GM12892 (cell line): ENCODE results near the gene ACTL10.
"Not testable (repeated sequence)": the region's sequence is repeated elsewhere in the genome, so short reads cannot be mapped to it uniquely, and the experiment has no call there.

ENCODE experiments used
- DNase-seq: peaks from one replicate; pipeline ENCODE4 v3.0.0; 2011; ENCODE audit not compliant: insufficient read length
- FAIRE-seq: peaks from 2 replicates; lab custom pipeline; 2011; peaks lifted over from hg19 to GRCh38; lab: Jason Lieb, UNC
- POLR2A ChIP-seq: IDR thresholded peaks from 2 replicates; pipeline ENCODE4 v1.6.1; 2011; ENCODE audit warnings: low read depth, low read length, control low read depth
- POLR2AphosphoS5 ChIP-seq: IDR thresholded peaks from 2 replicates; pipeline ENCODE4 v1.6.1; 2011; ENCODE audit warnings: low read depth, low read length, control low read depth
- TAF1 ChIP-seq: IDR thresholded peaks from 2 replicates; pipeline ENCODE4 v1.6.1; 2011; ENCODE audit warnings: low read depth, mild to moderate bottlenecking, control low read depth, low read length, borderline replicate concordance

Gene ACTL10

DNA sequence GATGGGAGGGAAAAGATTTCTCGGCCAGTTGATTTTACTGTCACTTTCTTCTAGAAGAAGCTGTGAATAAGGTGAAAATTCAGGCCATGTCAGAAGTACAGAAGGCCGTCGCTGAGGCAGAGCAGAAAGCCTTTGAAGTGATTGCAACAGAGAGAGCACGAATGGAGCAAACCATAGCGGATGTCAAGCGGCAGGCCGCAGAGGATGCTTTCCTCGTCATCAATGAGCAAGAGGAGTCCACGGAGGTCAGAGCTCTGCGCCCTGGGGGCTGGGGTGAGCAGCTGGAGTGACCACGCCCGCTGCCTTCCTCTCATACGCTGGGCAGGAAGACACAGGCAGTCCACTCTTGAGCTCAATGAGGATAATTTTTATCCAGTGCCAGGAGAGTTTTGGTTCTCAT is 26.5 kb upstream of the ACTL10 start:
- TF ChIP-seq TAF1 (no peak), POLR2A (no peak), POLR2AphosphoS5 (no peak)
- FAIRE-seq = no peak
- DNase-seq = no peak

DNA sequence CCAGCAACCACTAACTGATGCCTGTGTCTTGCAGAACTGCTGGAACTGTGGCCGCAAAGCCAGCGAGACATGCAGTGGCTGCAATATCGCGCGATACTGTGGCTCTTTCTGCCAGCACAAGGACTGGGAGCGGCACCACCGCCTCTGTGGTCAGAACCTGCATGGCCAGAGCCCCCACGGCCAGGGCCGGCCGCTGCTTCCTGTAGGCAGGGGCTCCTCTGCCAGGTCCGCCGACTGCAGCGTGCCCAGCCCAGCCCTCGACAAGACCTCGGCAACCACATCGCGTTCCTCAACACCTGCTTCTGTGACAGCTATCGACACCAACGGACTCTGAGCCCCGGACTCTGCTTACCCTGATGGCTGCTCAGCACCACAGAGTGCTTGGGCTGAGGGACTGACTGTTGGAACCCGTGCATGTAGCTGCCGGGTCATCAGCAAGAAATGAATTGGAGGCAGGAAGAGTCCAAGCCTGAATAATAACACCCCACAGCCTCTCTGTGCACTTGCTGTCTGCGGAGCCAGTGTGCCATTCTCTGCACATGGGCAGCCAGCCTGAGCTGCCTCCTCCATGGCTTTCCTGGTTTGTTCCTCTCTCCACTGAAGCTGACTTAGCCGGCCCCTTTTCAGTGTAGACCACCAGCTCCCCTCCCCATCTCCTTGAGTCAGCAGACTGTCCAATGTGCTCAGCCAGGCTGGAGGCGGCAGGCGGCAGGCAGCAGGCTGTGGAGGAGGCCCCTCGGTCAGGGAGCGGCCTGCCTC is 22.3 kb upstream of the ACTL10 start:
- TF ChIP-seq POLR2A (no peak), TAF1 (no peak), POLR2AphosphoS5 (no peak)
- no peak for DNase-seq
- FAIRE-seq = no peak

DNA sequence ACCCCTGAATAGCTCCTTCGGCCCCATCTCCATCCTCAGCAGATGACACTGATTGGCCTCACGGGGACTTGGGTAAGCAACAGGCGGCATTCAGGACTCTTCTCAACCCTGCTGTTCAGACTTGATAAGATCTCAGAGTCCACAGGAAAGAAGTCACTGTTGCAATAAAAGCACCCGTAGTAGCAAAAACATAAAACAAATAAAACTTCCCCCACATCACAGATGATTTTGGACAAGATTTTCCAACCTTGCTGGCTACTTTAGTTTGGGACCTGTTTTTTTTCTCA is 21.7 kb upstream of the ACTL10 start:
- FAIRE-seq (no peak), DNase-seq (no peak)
- TF ChIP-seq POLR2A (no peak), TAF1 (no peak), POLR2AphosphoS5 (no peak)

DNA sequence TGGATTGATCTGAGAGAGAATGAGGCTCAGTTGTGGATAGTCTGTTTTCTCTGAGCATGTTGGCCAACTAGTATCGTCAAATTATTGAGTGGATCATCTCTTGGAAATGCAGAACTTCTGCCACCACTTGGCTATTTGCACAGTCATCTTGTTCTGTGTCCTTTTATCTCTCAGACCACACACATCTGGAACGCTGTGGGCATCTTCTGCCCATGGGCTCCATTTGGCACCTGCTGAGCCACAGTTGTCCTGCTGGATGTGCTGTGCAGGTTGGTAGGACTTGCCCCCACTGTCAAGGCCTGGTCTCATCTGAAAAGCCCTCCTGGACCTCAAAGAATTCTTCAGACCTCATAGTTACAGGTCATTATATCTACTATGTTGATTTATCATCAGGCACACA is 21.3 kb upstream of the ACTL10 start:
- TF ChIP-seq POLR2A (no peak), POLR2AphosphoS5 (no peak)
- DNase-seq = no peak

DNA sequence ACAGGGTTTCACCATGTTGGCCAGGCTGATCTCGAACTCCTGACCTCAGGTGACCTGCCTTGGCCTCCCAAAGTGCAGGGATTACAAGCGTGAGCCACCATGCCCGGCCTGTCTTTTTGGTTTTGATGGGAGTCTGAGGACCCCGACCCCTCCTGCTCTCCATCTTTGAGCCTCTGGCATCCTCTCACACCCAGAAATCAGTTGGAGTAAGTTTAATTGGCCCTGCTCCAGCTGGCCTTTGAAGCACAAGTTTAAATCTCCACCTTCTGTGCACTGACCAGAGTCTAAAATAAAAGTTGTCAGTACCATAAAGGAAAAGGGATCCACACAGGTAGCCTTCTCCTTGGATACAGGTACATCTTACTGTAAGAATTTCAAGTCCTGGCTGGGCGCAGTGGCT is 20.6 kb upstream of the ACTL10 start:
- FAIRE-seq = no peak
- no peak for DNase-seq
- TF ChIP-seq POLR2AphosphoS5 (no peak), POLR2A (no peak), TAF1 (no peak)

More for the DNA sequence above, 21.3 kb upstream of the ACTL10 start:
- no peak for FAIRE-seq

DNA sequence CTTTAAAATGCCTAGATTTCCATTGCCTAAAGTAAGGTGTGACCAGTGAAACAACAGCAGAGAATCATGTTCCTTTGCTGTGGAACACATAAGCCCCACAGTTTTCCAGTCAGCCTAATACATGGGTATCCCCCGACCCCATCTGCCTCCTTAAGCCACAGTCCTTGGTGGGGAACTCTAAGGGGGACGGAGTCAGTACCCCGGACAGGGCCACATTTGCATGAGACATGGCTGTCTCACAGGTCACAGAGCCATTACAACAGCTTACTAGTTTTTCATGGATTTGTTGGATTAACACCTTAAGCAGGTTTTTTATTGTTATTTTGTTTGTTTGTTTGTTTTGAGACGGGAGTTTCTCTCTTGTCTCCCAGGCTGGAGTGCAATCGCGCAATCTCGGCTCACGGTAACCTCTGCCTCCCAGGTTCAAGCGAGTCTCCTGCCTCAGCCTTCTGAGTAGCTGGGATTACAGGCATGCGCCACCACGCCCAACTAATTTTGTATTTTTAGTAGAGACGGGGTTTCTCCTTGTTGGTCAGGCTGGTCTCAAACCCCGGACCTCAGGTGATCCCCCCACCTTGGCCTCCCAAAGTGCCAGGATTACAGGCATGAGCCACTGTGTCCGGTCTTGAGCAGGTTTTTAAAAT is 19.7 kb upstream of the ACTL10 start:
- FAIRE-seq, DNase-seq: not testable (repeated sequence)

DNA sequence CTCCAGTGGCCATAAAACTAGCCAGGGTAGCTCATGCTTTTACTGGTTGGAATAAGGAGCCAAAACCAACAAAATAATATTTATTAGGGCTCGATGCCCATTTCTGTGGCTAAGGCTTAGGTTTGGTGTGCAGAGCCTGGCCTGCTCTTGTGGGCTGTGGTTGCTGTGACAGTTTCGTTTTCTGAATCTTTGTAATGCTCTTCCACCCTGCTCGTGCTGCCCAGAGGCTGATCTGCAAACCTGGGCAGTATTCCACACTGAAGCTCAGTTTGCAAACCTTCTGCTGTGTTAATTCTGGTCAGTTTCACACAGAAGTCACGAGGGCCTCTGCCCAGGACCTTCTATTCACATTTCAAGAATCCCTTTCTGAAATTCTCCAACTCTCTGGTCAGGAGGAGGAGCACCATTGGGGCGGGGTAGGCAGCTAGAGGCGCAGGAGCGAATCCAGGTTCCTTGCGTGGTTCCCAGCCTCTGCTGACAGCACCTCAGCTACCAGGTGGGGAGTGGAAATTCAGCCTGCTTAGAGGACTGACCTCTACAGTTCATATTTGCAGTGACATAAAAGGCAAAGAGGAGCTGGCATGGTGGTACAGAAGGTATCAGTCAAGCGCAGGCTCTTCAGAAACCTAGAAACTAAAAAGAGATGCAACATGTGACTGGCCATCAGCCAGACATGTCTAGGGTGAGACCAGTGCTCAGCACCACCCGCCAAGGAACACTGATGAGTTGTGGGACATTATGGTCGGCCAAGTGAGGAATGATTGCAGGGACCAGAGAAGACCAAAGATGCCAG is 18.9 kb upstream of the ACTL10 start:
- DNase-seq (peak; percentile 64), FAIRE-seq (peak; percentile 70)
- TF ChIP-seq TAF1 (no peak), POLR2A (no peak), POLR2AphosphoS5 (no peak)

DNA sequence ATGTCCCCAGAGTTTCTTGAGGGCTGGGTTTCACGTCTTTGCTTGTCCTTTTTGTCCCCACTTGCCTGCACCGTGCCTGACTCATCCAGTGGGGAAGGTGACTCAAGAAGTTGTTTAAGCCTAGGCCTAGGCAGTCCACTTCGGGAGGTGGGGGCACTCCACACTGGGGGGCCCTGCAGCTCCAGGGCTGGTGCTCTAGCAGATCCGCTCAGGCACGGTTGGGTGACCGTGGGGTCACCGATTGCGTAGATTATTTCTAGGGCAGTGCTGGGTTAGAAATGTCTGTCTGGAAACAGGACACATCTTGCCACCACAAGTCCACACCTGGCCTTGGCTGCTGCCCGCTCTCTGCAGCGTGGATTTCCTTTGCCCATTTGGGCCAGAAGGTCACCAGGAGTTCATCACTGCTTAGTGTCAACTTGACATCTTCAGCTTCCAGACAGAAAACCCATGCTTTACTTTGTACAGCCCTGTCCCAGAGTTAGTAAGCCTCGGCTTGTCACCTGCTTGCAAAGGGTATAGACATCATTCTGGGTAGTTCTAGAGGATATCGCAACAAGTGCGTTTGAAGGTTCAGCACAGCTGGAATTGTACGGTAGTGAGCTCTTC is 18.2 kb upstream of the ACTL10 start:
- TF ChIP-seq POLR2A (no peak), POLR2AphosphoS5 (no peak), TAF1 (no peak)
- no peak for FAIRE-seq
- DNase-seq = no peak

DNA sequence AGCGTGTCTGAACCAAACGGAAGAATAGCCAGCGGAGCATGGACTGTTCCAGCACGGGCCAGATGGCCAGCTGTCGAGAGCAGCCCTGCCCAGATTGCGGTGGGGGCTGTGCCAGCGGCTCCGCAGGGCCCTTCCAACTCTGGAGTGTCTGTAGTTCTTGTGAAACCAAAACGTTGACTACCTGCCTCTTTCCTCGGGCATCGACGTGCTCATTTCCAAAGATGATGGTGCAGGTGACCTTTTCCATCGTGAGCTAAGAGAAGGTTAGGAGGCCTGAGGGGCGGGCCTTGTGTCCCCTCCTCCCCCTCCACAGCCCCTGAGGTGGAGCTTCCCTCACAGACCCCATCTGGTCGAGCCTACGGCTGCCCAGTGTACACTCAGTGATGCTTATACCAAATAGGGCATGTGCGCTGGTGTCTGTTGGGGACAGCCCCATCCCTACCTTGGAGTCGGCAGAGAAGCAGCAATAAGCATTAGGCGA is 17.5 kb upstream of the ACTL10 start:
- DNase-seq = no peak
- no peak for FAIRE-seq

DNA sequence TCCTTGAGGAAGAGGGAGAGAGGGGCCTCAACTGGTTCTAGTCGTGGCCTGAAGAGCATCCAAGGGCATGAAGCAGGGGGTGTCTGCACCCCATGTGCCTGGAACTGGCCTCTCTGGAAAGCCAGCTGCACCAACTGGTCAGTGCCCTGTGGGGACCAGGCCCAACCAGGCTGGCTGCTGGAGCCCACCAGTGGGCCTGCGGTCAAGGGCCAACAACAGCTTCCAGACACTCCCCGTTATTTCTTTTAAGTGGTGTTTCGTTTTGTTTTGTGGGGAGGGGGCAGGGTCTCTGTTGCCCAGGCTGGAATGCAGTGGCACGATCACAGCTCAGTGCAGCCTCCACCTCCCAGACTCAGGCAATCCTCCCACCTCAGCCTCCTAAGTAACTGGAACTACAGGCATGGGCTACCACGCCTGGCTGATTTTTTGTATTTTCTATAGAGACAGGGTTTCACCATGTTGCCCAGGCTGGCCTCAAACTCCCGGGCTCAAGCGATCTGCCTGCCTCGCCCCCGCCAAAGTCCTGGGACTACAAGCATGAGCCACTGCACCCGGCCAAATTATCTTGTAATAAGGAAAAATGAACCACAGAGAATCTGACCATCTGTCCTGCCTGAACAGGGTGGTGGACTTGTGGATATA is 16.5 kb upstream of the ACTL10 start:
- DNase-seq = no peak
- TF ChIP-seq POLR2A (no peak), TAF1 (no peak), POLR2AphosphoS5 (no peak)
- FAIRE-seq = no peak

More for the DNA sequence above, 17.5 kb upstream of the ACTL10 start:
- TF ChIP-seq TAF1 (no peak), POLR2AphosphoS5 (no peak), POLR2A (no peak)

DNA sequence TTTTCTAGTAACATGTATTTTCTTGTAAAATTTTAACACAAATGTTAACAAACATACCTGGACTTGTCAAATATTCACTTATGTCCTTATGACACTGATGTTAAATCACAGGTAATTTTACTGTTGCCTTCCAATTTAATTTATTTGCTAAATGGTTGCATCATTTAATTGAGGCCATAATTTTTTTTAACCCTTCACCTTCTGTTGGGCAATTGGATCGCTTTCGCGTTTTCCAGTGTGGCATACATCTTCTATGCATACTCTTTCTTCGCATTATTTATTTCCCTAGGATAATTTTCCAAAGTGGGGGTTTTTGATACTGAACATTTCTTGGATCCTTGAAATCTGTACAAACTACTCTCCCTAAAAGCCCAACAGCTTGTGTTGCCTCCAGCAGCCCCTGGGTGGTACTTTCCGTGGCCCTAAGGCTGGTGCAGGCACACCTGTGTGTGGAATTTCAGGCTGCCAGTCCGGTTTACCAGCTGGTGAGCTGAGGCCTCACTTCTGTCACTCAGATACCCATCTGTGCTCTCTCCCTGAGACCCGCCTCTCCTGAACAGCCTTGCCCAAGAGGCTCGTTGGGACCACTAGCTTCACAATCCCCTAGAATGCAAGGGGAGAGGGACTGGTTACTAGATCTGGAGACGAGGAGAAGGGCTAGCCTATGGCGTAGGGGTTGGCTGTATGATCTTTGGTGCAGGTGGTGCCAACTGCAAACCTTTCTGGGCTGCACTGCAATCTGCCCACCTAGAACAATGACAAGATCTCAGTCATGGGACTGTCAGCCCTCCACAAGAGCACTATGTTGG is 15.8 kb upstream of the ACTL10 start:
- no peak for TF ChIP-seq POLR2A
- TF ChIP-seq TAF1 = no peak
- no peak for TF ChIP-seq POLR2AphosphoS5
- DNase-seq (no peak), FAIRE-seq (no peak)
